Umbilical cord (tissue), 2 donors: ENCODE results near the gene RAB40A. TPM values are rescaled to one million over a fixed set of nuclear protein-coding genes. Genes with fewer than 3 reads are reported as not detected.
"Not testable (repeated sequence)": the region's sequence is repeated elsewhere in the genome, so short reads cannot be mapped to it uniquely, and the experiment has no call there.

Source experiments
- DNase-seq: peaks from one replicate; pipeline ENCODE4 v3.0.0-alpha.2; 2015; ENCODE audit warnings: low spot score
- total RNA-seq: library from RNA; depleted of rRNA; stranded (reverse); fragments of >200 nt; gene quantifications from one replicate; pipeline ENCODE4 v1.2.3, GENCODE V29; 2014; ENCODE audit warnings: low replicate concordance; ENCODE audit not compliant: insufficient read depth

The RAB40A gene
- total RNA-seq, 1 donor from 2014 or later, result 11.3 TPM

GRCh38 chrX:103464072-103464773 is 55.1 kb downstream of the RAB40A start:
- peak; percentile 26 for DNase-seq

GRCh38 chrX:103461156-103461555 is 58.1 kb downstream of the RAB40A start:
- DNase-seq, result no peak

- not testable (repeated sequence) for DNase-seq
These were observed 59.1 kb downstream of the RAB40A start for GRCh38 chrX:103460001-103460755.

GRCh38 chrX:103453655-103454054 is 65.6 kb downstream of the RAB40A start:
- no peak for DNase-seq

Other genes with a start within 250 kb of the RAB40A start
- gene TCEAL5, start 242.7 kb downstream of the RAB40A start, total RNA-seq, result not detected
- gene BEX2, start 208.5 kb downstream of the RAB40A start, total RNA-seq, result 14.7 TPM
- 11.3 TPM for gene TCEAL7, start 189.2 kb downstream of the RAB40A start, total RNA-seq
- gene TCEAL9, start 163.0 kb downstream of the RAB40A start, total RNA-seq, result 104 TPM
- gene BEX3, start 143.0 kb downstream of the RAB40A start, total RNA-seq, result 102 TPM
- 134 TPM for gene TCEAL4, start 66.0 kb upstream of the RAB40A start, total RNA-seq
- gene TCEAL3, start 88.5 kb upstream of the RAB40A start, total RNA-seq, result 61.4 TPM
- 63.6 TPM for gene TCEAL1, start 109.5 kb upstream of the RAB40A start, total RNA-seq
- gene MORF4L2, start 167.2 kb upstream of the RAB40A start, total RNA-seq, result 942 TPM
- not detected for gene TMEM31, start 191.4 kb upstream of the RAB40A start, total RNA-seq